GM19328 (cell line): ENCODE measurements around the gene ZG16.

Experiments
- ATAC-seq: cut with Tn5 transposase; IDR thresholded peaks from one replicate; pipeline ENCODE4 v1.9.1; 2021; ENCODE audit warnings: mild to moderate bottlenecking, moderate library complexity; ENCODE audit not compliant: unreplicated experiment

Gene ZG16

DNA sequence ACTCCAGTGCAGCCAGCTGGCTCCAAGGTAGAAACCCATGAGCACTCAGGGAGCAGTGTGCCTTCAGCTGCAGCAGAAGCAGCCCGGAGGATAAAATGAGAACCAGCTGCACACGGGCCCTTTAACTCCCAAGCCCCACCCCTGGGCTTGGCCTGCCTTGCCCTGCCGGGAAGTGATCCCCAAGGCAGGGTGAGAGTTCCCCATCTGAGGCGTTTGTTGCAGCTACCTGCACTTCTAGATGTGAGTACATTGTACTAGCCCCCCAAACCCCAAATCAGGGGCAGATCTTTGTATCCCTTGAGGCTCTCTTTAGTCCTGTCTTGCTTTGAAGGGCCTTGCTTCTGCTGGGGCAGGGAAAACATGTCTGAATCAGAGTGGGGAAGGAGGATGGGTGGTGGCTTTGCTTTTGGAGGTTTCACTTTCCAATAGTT lies 42.2 kb downstream of the ZG16 start, which contains the start of gene MVP:
MVP (plus strand) TSS at position 192 of the 431 bp plus-strand sequence. CDS start 10,088 bp downstream, outside the sequence.
- no peak for ATAC-seq

- no peak for ATAC-seq
These were observed 42.9 kb downstream of the ZG16 start for GRCh38 chr16:29820730-29821642.

- ATAC-seq: no peak
These were observed 43.6 kb downstream of the ZG16 start for GRCh38 chr16:29821643-29822115.

GRCh38 chr16:29824589-29825144 lies 46.6 kb downstream of the ZG16 start:
- no peak for ATAC-seq

- ATAC-seq: no peak
These were observed 47.3 kb downstream of the ZG16 start for GRCh38 chr16:29825145-29826044.

DNA sequence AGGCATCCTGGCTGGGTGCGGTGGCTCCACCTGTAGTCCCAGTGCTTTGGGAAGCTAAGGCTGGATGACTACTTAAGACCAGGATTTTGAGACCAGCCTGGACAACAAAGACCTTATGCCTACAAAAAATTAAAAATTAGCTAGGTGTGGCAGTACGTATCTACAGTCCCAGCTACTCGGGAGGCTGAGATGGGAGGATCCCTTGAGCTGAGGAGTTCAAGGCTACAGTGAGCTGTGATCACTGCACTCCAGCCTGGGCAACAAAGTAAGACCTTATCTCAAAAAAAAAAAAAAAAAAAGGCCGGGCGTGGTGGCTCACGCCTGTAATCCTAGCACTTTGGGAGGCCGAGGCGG lies 48.3 kb downstream of the ZG16 start:
- ATAC-seq: no peak

- no peak for ATAC-seq
These were observed 52.7 kb downstream of the ZG16 start for GRCh38 chr16:29830774-29831173.

DNA sequence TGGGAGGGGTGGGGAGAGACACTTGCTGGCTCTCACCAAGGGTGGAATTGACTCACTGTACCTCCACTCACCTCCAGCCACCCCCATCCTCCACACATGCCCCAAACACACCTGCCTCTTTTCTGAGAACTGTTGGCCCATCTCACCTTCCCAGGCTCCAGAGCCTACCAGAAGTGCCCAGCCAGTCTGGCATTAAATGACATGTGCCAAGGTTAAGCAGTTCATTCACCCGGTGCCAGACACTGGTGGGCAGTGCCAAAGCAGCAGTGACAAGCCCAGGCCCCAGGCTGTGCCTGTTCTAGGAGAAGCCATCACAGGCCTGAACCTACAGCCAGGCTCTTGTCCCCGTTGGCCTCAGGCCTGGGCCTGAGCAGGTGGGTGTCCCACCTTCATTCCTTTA lies 53.4 kb downstream of the ZG16 start:
- no peak for ATAC-seq
